ENCODE results near the gene RBMS1.

GRCh38 chr2:160294889-160295288 lies 198.7 kb downstream of the RBMS1 start:
- TF ChIP-seq CTCF (conservative IDR thresholded peaks at IDR 0.05 in 1 of 2, IDR thresholded peaks at IDR 0.05 in 1 of 2; ENCODE audit: extremely low read depth in 1 of 2, insufficient read depth in 1 of 2, low read depth in 1 of 2, low read length in 2 of 2) (no peak), EZH2 (IDR thresholded peaks at IDR 0.05; ENCODE audit: borderline replicate concordance, low read length) (no peak)
